ENCODE measurements around the gene IGF2BP2.

GRCh38 chr3:185843126-185843525, 18.3 kb upstream of the IGF2BP2 start:
- TF ChIP-seq, protein P1, sequence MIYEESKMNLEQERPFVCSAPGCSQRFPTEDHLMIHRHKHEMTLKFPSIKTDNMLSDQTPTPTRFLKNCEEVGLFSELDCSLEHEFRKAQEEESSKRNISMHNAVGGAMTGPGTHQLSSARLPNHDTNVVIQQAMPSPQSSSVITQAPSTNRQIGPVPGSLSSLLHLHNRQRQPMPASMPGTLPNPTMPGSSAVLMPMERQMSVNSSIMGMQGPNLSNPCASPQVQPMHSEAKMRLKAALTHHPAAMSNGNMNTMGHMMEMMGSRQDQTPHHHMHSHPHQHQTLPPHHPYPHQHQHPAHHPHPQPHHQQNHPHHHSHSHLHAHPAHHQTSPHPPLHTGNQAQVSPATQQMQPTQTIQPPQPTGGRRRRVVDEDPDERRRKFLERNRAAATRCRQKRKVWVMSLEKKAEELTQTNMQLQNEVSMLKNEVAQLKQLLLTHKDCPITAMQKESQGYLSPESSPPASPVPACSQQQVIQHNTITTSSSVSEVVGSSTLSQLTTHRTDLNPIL (CRISPR knock-in tag; IDR thresholded peaks at IDR 0.05; ENCODE audit: low read depth): no peak
- TF ChIP-seq, protein P2, sequence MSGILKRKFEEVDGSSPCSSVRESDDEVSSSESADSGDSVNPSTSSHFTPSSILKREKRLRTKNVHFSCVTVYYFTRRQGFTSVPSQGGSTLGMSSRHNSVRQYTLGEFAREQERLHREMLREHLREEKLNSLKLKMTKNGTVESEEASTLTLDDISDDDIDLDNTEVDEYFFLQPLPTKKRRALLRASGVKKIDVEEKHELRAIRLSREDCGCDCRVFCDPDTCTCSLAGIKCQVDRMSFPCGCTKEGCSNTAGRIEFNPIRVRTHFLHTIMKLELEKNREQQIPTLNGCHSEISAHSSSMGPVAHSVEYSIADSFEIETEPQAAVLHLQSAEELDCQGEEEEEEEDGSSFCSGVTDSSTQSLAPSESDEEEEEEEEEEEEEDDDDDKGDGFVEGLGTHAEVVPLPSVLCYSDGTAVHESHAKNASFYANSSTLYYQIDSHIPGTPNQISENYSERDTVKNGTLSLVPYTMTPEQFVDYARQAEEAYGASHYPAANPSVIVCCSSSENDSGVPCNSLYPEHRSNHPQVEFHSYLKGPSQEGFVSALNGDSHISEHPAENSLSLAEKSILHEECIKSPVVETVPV (CRISPR knock-in tag; IDR thresholded peaks at IDR 0.05): no peak
- TF ChIP-seq ESRRG (CRISPR knock-in tag; IDR thresholded peaks at IDR 0.05): no peak
- no peak for TF ChIP-seq ZFP3 (CRISPR knock-in tag; IDR thresholded peaks at IDR 0.05)
- no peak for TF ChIP-seq ZFP30 (CRISPR knock-in tag; IDR thresholded peaks at IDR 0.05)
- TF ChIP-seq ARNTL (CRISPR knock-in tag; IDR thresholded peaks at IDR 0.05; ENCODE audit: borderline replicate concordance, low read depth): no peak
- TF ChIP-seq PATZ1 (CRISPR knock-in tag; IDR thresholded peaks at IDR 0.05; ENCODE audit: borderline replicate concordance): no peak
- TF ChIP-seq, protein P3, sequence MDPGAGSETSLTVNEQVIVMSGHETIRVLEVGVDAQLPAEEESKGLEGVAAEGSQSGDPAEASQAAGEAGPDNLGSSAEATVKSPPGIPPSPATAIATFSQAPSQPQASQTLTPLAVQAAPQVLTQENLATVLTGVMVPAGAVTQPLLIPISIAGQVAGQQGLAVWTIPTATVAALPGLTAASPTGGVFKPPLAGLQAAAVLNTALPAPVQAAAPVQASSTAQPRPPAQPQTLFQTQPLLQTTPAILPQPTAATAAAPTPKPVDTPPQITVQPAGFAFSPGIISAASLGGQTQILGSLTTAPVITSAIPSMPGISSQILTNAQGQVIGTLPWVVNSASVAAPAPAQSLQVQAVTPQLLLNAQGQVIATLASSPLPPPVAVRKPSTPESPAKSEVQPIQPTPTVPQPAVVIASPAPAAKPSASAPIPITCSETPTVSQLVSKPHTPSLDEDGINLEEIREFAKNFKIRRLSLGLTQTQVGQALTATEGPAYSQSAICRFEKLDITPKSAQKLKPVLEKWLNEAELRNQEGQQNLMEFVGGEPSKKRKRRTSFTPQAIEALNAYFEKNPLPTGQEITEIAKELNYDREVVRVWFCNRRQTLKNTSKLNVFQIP (CRISPR knock-in tag; IDR thresholded peaks at IDR 0.05; ENCODE audit: borderline replicate concordance, low read depth): no peak
- no peak for TF ChIP-seq RARB (CRISPR knock-in tag; IDR thresholded peaks at IDR 0.05)
- TF ChIP-seq TOX (CRISPR knock-in tag; IDR thresholded peaks at IDR 0.05; ENCODE audit: borderline replicate concordance): no peak
- TF ChIP-seq OSR1 (CRISPR knock-in tag; IDR thresholded peaks at IDR 0.05): no peak
- no peak for TF ChIP-seq GLIS3 (CRISPR knock-in tag; IDR thresholded peaks at IDR 0.05)
- no peak for TF ChIP-seq PPARA (CRISPR knock-in tag; IDR thresholded peaks at IDR 0.05; ENCODE audit: borderline replicate concordance)
- no peak for TF ChIP-seq ZC3H10 (CRISPR knock-in tag; IDR thresholded peaks at IDR 0.05)

Data from SK-N-SH treated with all-trans-retinoic acid at 6 μM for 48 hours (cell line).